Glomerular endothelial cell (primary cell): ENCODE data around the gene SF3B1. TPM values are rescaled to one million over a fixed set of nuclear protein-coding genes. Genes with fewer than 3 reads are reported as not detected.
"Not testable (repeated sequence)": the region's sequence is repeated elsewhere in the genome, so short reads cannot be mapped to it uniquely, and the experiment has no call there.

ENCODE experiments used
- DNase-seq: peaks from one replicate; pipeline ENCODE4 v3.0.0-alpha.2; 2011; ENCODE audit warnings: low read depth, low spot score; ENCODE audit errors: extremely low read depth
- total RNA-seq: library from RNA; depleted of rRNA; stranded (reverse); fragments of >200 nt; gene quantifications from 2 replicates; pipeline ENCODE4 v1.2.3, GENCODE V29; 2015

Gene SF3B1
- total RNA-seq, 1 donor from 2014 or later = 188 TPM

DNA sequence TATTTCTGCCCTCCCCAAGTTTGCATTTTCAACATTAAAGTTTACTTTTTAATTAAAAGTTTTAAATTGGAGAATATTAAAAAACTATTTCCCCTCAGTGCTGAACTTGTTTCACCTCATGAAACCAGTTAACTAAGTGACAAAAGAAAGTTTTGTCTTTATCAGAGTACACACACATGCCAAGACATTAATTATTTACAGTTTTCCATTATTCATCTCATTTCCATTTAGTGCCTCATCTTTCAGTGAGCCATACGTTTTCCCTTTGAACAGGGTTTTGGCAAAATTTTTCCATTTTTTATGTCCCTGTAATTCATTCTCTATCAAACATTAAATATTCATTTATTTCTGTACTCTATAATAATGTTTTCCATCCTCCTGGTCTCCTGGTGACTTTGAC, 53.2 kb downstream of the SF3B1 start:
- no peak for DNase-seq

- DNase-seq = not testable (repeated sequence)
These were observed 54.9 kb downstream of the SF3B1 start for GRCh38 chr2:197379918-197380309.

- not testable (repeated sequence) for DNase-seq
These were observed 55.4 kb downstream of the SF3B1 start for GRCh38 chr2:197379308-197379917.

GRCh38 chr2:197378494-197379307, 56.1 kb downstream of the SF3B1 start:
- no peak for DNase-seq

DNA sequence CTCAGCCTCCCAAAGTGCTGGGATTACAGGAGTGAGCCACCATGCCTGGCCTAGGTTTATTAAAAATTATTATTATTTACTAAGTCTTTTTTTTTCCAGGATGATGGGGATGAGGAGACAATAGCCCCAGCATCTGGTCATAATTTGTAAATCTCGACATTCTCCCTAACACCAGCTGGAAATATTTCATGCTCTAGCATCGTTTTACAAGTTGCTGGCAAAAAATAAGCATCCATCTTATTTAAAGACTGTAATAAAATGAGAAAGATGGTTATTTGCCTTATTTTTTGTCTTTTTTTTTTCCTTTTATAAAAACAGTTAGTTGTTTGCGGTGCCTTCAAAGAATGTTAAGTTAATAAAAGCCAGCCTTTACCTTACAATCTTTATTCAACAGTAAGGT, 56.7 kb downstream of the SF3B1 start:
- no peak for DNase-seq

DNA sequence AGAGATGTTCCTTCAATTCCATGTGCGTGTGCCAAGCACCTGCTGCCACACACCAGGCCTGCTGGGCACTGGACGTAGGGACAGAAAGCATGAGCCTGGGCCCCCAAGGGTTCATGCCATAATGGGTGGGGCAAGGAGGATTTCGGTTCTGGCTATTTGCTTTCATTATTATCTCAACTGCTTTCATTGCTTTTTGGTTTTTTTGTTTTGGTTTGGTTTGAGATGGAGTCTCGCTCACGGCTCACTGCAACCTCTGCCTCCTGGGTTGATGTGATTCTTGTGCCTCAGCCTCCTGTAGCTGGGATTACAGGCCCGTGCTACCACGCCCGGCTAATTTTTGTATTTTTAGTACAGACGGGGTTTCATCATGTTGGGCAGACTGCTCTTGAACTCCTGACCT, 57.2 kb downstream of the SF3B1 start:
- no peak for DNase-seq

DNA sequence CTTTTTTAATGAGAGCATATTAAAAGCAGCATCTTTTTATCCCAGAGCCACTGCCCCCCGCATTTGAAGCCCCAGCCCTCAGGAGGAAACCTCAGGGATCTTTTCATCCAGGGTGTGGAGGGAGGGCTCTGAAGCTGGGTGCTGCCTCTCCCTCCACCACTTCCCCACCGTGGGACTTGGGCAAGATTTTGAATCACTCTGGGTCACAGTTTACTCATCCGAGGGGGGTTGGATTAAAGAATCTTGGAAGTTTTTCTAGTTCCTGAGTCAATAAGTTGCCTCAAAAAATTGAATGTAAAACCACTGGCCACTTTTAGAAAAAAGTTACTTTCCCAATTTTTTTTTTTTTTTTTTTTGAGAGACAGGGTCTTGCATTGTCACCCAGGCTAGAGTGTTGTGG, 62.2 kb downstream of the SF3B1 start:
- no peak for DNase-seq

GRCh38 chr2:197370664-197371063, 64.2 kb downstream of the SF3B1 start:
- not testable (repeated sequence) for DNase-seq

GRCh38 chr2:197369933-197370320, 64.9 kb downstream of the SF3B1 start:
- DNase-seq = no peak

DNA sequence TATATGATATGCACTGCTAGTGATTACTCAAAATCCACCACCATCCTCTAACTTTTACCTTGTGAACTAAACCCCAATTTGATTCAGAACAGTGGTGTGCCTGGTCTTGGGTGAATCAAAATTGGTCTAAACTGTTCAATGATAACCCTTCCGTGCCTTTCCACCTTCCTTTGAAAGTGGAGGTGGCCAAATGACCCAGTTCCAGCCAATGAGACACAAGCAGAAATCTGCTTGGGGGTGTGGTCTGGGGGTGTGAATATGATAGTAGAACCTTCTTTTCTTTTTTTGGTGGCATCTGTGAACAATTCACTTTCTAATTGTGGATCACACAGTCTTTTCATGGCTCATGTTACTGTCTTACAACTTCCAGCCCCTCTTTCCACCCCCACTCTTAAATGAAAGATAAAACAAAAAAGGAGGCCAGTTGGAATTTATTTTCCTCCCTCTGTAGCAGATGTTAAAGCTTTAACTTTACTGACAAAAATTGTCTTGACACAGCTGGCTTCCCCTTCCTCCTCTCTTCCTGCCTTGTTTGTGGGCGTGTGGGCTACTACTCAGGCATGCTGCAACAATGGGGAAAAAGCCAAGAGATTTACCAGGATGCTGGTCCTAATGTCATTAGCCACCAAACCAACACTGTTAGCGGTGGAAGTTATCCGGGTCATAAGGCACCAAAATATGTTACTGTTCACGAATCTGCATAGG, 65.4 kb downstream of the SF3B1 start:
- no peak for DNase-seq

GRCh38 chr2:197368412-197368811, 66.4 kb downstream of the SF3B1 start:
- no peak for DNase-seq

DNA sequence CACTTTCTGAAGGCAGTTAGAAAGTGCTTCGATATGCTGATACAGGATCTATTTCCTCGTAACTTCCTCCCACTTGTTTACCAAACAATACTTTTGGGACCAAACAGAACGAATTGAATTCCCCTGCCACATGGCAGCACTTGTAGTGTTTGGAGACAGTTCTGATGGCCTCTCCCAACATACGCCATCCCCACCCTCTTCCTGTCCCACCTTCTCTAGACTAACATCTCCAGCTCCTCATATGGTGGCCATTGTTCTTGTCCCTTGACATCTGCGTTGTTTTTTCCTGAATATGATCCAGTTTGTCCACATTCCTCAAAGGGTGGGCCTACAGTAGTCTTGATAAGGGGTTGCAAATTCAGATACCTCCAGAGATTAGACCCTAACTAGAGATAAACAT, 70.8 kb downstream of the SF3B1 start:
- DNase-seq = no peak

DNA sequence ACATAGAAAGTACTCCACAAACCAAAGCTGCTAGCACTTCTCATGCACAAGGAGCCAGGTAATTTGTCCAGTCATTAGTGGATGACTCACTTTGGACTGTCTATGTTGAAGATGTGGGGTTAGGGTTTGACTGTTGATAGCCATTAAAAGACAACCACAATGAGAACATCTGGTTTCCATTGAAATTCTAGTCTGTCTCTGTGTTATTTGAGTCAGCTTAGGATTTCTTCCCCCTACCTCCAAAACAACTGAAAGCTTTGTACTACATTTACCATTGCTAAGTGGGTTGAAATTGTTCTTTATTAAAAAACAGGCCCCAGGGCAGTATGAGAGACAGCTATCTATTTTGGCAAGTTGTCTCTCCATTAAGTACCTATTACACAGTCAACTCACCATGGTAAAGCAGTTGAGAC, 74.1 kb downstream of the SF3B1 start:
- no peak for DNase-seq

DNA sequence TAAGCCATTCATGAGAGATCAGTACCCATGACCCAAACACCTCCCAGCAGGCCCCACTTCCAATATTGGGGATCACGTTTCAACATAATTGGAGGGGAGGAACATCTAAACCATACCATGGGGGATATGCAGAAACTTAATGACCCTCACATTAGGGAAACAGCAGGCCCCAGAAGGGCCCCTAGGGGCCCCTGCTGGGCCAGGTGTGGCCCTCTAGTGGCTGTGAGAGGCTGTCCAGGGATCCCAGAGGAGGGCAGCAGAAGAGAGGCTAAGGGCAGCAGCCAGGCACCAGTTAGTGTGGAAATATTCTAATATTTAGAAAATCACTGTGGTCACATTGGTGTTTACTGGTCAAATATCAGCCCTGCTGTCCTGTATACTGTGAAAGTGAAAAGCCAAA, 75.0 kb downstream of the SF3B1 start:
- no peak for DNase-seq

DNA sequence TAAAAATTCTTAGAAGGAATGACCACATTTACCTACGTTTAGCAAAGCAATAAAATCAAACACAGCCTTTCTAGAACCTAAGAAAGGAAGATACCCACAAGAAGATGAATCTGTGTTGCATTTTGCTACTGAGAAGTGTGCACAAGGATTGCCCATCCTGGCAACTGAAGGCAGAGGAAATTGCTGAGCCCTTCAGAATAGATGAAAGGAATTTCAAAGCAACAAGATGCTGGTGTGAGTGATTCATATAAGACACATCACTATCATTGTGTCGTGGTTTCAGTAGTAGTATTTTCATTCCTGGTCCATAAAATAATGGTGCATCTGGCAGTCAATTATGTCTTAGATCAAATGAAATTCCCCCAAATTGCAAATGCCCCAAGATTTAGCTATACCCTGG, 75.9 kb downstream of the SF3B1 start:
- no peak for DNase-seq

DNA sequence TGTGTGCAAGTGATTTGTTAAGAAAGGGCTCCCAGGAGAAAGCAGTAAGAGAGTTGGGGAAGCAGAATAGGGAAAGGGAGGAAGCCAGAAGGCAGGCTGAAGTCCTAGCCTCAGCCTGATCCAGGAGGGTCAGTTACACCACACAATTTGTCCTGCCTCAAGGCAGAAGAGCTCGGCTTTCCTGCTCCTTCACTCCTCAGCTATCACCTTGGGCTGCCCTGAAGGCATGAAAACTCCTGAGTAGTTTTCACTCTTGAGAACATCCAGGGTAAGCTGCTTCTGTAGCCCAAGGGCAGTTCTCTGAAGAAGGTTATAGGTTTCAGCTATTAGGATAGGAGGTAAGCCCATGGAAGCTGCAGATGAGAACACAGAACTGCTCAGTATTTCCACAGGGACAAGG, 76.8 kb downstream of the SF3B1 start:
- DNase-seq = no peak

GRCh38 chr2:197356136-197356535, 78.7 kb downstream of the SF3B1 start:
- DNase-seq = no peak

DNA sequence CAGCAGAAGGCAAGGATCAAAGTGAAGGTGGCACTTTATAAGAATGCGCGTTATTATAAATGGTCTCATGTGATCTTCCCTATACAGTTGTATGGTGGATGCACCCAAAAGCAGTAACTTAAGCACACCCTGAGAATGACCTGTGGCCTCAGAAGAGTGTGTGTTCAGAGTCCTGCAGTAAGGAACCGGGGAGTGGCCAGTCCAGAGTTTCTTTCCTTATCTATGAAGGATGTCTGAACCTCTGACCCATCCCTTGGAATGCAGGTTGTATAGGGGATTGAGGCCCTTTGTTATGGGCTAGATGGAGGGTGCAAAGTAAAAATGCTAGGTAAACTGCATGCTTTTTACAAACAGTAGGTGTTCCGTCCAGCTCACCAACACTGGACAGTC, 80.7 kb downstream of the SF3B1 start:
- no peak for DNase-seq

- no peak for DNase-seq
These were observed 81.2 kb downstream of the SF3B1 start for GRCh38 chr2:197353393-197354168.

DNA sequence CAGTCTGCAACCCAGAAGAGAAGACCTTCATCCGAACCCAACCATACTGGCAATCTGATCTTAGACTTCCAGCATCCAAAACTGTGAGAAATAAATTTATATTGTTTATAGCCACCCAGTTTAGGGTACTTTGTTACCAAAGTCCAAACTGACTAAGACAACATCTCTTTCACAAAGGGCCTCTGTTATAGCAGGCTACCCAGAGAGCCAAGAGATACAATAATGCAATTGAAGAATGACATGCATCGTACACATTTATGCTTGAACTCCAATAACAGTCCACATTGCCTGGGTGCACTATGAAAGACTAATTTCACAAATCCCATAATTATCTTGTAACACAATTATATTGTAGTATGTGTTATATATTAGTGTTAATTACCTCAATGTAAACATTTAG, 85.1 kb downstream of the SF3B1 start:
- DNase-seq = no peak

- DNase-seq = no peak
These were observed 86.0 kb downstream of the SF3B1 start for GRCh38 chr2:197348721-197349360.
